B cell (primary cell): Measurements from ENCODE around the gene BARHL1. TPM values are rescaled to one million over a fixed set of nuclear protein-coding genes. Genes with fewer than 3 reads are reported as not detected.

Experiments
- ATAC-seq: fragments of 200-7000 bp; cut with Tn5 transposase; one replicate; pipeline ENCODE4 v1.10.0; 2021; ENCODE audit warnings: low read depth, mild to moderate bottlenecking, moderate number of reproducible peaks, moderate library complexity
- CTCF ChIA-PET: fragments of 350-600 bp; sonication (Branson Sonifier 250); formaldehyde crosslinking; loops from one replicate; lab custom pipeline; 2021; ENCODE audit warnings: antibody characterized with exemption, inconsistent platforms; lab: Charles Lee
- POLR2A ChIA-PET: fragments of 350-600 bp; sonication (Branson Sonifier 250); formaldehyde crosslinking; loops from one replicate; lab custom pipeline; 2021; ENCODE audit warnings: antibody characterized with exemption; lab: Charles Lee
- DNase-seq: peaks from one replicate; pipeline ENCODE4 v3.0.0; 2013
- H2AFZ ChIP-seq: 2 replicates; pipeline ENCODE4 v1.6.1; 2012; ENCODE audit warnings: mild to moderate bottlenecking, low read depth, low read length; ENCODE audit not compliant: insufficient read depth, poor library complexity, severe bottlenecking
- H3K27ac ChIP-seq, 2 donors: 1 replicate in 1 of 2; 2 replicates in 1 of 2; pipeline ENCODE4 v1.5.1; 2012 to 2013; ENCODE audit warnings: low read length in 2 of 2, mild to moderate bottlenecking in 2 of 2, moderate library complexity in 1 of 2
- H3K27me3 ChIP-seq, 4 experiments: fragments of 200-600 bp in 1 of 4; sonication (generic) in 1 of 4; replicated peaks in 1 of 4; 1 replicate in 2 of 4; 2 replicates in 2 of 4; pipeline versions ENCODE4 v1.6.1 to v1.7.0; 2013 to 2016; ENCODE audit warnings: low read length in 3 of 4, mild to moderate bottlenecking in 2 of 4, mixed read lengths in 1 of 4, moderate library complexity in 1 of 4; ENCODE audit not compliant: insufficient read depth in 4 of 4, control insufficient read depth in 3 of 4; ENCODE audit errors: control extremely low read depth in 1 of 4
- H3K36me3 ChIP-seq, 2 experiments: replicated peaks in 1 of 2; 1 replicate in 1 of 2; 2 replicates in 1 of 2; pipeline versions ENCODE4 v1.6.1 to v1.7.1; 2013; ENCODE audit warnings: low read length in 1 of 2; ENCODE audit not compliant: insufficient read depth in 2 of 2, control insufficient read depth in 1 of 2; ENCODE audit errors: control extremely low read depth in 1 of 2, extremely low read depth in 1 of 2
- H3K4me1 ChIP-seq, 2 donors: fragments of 200-600 bp in 1 of 2; sonication (generic) in 1 of 2; 1 replicate in 1 of 2; 2 replicates in 1 of 2; pipeline versions ENCODE4 v1.5.1 to v1.6.1; 2013 to 2017; ENCODE audit warnings: low read length in 2 of 2; ENCODE audit not compliant: control insufficient read depth in 2 of 2, insufficient read depth in 2 of 2
- H3K4me2 ChIP-seq: replicated peaks from 2 replicates; pipeline ENCODE3; 2012; ENCODE audit warnings: mild to moderate bottlenecking, low read depth, low read length; ENCODE audit not compliant: poor library complexity, severe bottlenecking
- H3K4me3 ChIP-seq, 5 experiments: fragments of 200-600 bp in 1 of 5; sonication (generic) in 1 of 5; 1 replicate in 3 of 5; 2 replicates in 2 of 5; pipeline versions ENCODE4 v1.5.1 to v1.7.0; 2011 to 2016; ENCODE audit warnings: low read length in 4 of 5, mild to moderate bottlenecking in 4 of 5, low read depth in 2 of 5, control low read depth in 1 of 5, moderate library complexity in 1 of 5; ENCODE audit not compliant: insufficient read depth in 1 of 5; ENCODE audit errors: control extremely low read depth in 1 of 5, extremely low read depth in 1 of 5
- H3K79me2 ChIP-seq: fragments of 200-600 bp; sonication (generic); one replicate; pipeline ENCODE4 v1.6.0; 2016; ENCODE audit warnings: low read length; ENCODE audit not compliant: control insufficient read depth, insufficient read depth
- H3K9ac ChIP-seq: fragments of 200-600 bp; sonication (generic); 2 replicates; pipeline ENCODE4 v1.6.1; 2017; ENCODE audit warnings: mild to moderate bottlenecking, low read length, moderate library complexity
- H3K9me3 ChIP-seq, 3 donors: one replicate each; pipeline versions ENCODE4 v1.6.1 to v1.7.1; 2013; ENCODE audit warnings: low read length in 2 of 3; ENCODE audit not compliant: control insufficient read depth in 2 of 3, insufficient read depth in 1 of 3; ENCODE audit errors: control extremely low read depth in 1 of 3
- H4K20me1 ChIP-seq: 2 replicates; pipeline ENCODE4 v1.6.0; 2012; ENCODE audit warnings: mild to moderate bottlenecking, low read length; ENCODE audit not compliant: insufficient read depth, control insufficient read depth, poor library complexity, severe bottlenecking
- H3K27ac Mint-ChIP-seq: one replicate; pipeline ENCODE4 v1.8.0; 2021; ENCODE audit warnings: mixed read lengths
- H3K27me3 Mint-ChIP-seq: one replicate; pipeline ENCODE4 v1.8.0; 2021; ENCODE audit warnings: mixed read lengths
- H3K4me1 Mint-ChIP-seq: one replicate; pipeline ENCODE4 v1.8.0; 2021; ENCODE audit warnings: mixed read lengths
- H3K4me3 Mint-ChIP-seq: one replicate; pipeline ENCODE4 v1.8.0; 2021; ENCODE audit warnings: mixed read lengths
- H3K9me3 Mint-ChIP-seq: one replicate; pipeline ENCODE4 v1.8.0; 2022; ENCODE audit warnings: mixed read lengths; ENCODE audit not compliant: insufficient read depth
- CTCF ChIP-seq: fragments of 200-600 bp; IDR thresholded peaks from one replicate; pipeline ENCODE4 v1.8.0; 2022; ENCODE audit warnings: antibody characterized with exemption, mild to moderate bottlenecking
- EZH2 ChIP-seq: IDR thresholded peaks from 2 replicates; pipeline ENCODE4 v1.6.1; 2012; ENCODE audit warnings: borderline replicate concordance, low read depth, mild to moderate bottlenecking, moderate library complexity, low read length; ENCODE audit not compliant: insufficient read depth, poor library complexity, severe bottlenecking
- whole genome bisulfite sequencing: methylation state at CpG from one replicate; pipeline ENCODE4 v1.1.5; 2013; ENCODE audit warnings: missing lambda C conversion rate; ENCODE audit not compliant: insufficient coverage; 5-methylcytosine and 5-hydroxymethylcytosine counted together
- intact Hi-C: fragments of 100-400 bp; cut with micrococcal nuclease; formaldehyde crosslinking; loops from one replicate; pipeline ENCODE4 v1.10.0; 2022
- polyA plus RNA-seq: library from polyadenylated mRNA; depleted of rRNA; stranded (reverse); fragments of >200 nt; gene quantifications from 2 replicates; pipeline ENCODE4 v1.2.3, GENCODE V29; 2012
- total RNA-seq, 2 donors: library from RNA; stranded (reverse); fragments of 120-200 nt in 1 of 2; gene quantifications; 1 replicate in 1 of 2; 2 replicates in 1 of 2; pipeline versions ENCODE4 v1.2.3 to v1.2.4, GENCODE V29; 2013 to 2022

BARHL1 gene
- total and polyA plus RNA-seq, 2 donors (not counting 1 experiment from before 2014, with no cell fraction given) = not detected

- Histone ChIP-seq H3K9ac (no peak overlapping the region), H2AFZ (no peak overlapping the region), H3K36me3 (no peaks in the 10 kb centered on the region), H3K27me3 (peaks cover 2 to 97% (median 74%) of the 10 kb centered on the region in 4 experiments), H3K4me2 (no peak overlapping the region), H3K79me2 (no peaks in the 10 kb centered on the region), H3K27ac (no peak overlapping the region), H3K4me1 (peaks cover 33 to 57% of the 10 kb centered on the region in 2 donors), H4K20me1 (no peaks in the 10 kb centered on the region), H3K9me3 (peaks cover 0 to 76% (median 0%) of the 10 kb centered on the region in 3 donors), H3K4me3 (no peak overlapping the region)
- Mint-ChIP-seq H3K9me3 (no peaks in the 10 kb centered on the region), H3K27me3 (peaks cover 48% of the 10 kb centered on the region), H3K4me1 (peaks cover 21% of the 10 kb centered on the region), H3K4me3 (no peak overlapping the region), H3K27ac (no peak overlapping the region)
- DNase-seq = no peak
- TF ChIP-seq CTCF = no peak
- TF ChIP-seq EZH2 = no peak
- intact Hi-C loops = no loop called here
- ATAC-seq = no peak
- 9% methylated on average over 4 of the region's 8 CpGs for WGBS
- POLR2A ChIA-PET = no interaction called here
- CTCF ChIA-PET = no interaction called here
Observed at GRCh38 chr9:132583584-132584304, 1.3 kb downstream of the BARHL1 start.
